A549 (cell line): ENCODE data around the gene NGFR.

Source experiments
- CTCF ChIP-seq: fragments of >200 bp; sonication (Bioruptor Twin); formaldehyde crosslinking; IDR thresholded peaks from 3 replicates; pipeline ENCODE4 v1.5.1; 2016
- MYC ChIP-seq: IDR thresholded peaks from 2 replicates; pipeline ENCODE4 v1.6.1; 2012; ENCODE audit warnings: mild to moderate bottlenecking, inconsistent platforms, low read length, improper control_type of control experiment, borderline replicate concordance
- RFX5 ChIP-seq: fragments of 450-650 bp; IDR thresholded peaks from 2 replicates; pipeline ENCODE4 v1.7.1; 2014; ENCODE audit warnings: antibody characterized with exemption, mild to moderate bottlenecking, moderate library complexity

GRCh38 chr17:49508061-49508865 is 13.2 kb downstream of the NGFR start:
- TF ChIP-seq CTCF (no peak), MYC (no peak), RFX5 (no peak)
